Measurements from ENCODE around the gene GPR150.
"Not testable (repeated sequence)": the region's sequence is repeated elsewhere in the genome, so short reads cannot be mapped to it uniquely, and the experiment has no call there.

The GPR150 gene

DNA sequence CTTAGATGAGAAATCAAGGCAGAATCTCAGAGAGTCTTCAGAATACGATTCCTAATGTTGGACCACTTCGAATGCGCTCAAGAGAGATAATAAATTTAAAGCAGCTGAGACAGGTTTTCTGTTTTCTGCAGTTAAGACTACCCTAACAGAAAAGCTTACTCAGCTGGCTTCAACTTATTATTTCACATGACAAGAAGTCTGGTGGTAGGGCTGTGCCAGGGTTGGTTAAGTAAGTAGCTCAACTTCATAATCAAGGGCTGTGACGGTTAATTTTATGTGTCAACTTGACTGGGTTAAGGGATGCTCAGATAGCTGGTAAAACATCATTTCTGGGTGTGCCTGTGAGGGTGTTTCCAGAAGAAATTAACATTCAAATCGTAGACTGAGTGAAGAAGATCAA, 3.8 kb downstream of the GPR150 start:
- DNase-seq (ENCODE audit: low read depth) = no peak

DNA sequence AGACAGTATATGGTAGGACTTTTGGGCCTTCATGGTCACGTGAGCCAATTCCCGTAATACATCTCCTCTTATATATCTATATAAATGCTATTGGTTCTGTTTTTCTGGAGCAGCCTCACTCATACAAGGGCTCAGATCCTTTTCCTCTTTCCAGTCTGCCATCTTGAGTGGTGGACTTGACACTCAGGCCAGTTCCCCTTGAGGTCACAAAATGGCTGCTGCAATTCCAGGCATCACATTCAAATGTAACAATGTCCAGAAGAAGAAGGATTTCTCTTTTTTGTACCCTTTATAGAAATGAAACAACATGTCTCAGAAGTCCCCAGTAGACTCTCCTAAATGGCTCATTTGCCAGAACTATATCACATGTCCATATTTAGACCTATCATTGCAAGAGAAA, 4.5 kb downstream of the GPR150 start:
- DNase-seq (ENCODE audit: low read depth) = no peak

DNA sequence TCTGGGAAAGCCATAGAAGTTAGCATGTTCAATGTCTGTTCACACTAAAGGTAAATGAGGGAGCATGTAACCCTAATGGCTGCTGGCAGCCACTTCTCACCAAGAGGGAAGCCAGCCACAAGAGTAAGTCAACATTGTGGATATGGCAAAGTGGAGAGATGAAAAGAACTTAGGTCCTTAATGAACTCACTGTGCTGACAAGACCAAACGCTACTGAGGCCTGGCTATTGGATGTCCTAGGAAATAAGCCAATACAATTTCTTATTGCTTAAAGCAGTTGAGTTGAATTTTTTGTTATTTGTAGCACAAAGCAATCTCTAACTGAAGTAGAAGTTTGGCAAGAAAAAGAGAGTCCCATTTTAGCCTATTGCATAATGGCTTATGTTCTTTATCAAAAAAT, 6.8 kb downstream of the GPR150 start:
- no peak for DNase-seq (ENCODE audit: low read depth)

DNA sequence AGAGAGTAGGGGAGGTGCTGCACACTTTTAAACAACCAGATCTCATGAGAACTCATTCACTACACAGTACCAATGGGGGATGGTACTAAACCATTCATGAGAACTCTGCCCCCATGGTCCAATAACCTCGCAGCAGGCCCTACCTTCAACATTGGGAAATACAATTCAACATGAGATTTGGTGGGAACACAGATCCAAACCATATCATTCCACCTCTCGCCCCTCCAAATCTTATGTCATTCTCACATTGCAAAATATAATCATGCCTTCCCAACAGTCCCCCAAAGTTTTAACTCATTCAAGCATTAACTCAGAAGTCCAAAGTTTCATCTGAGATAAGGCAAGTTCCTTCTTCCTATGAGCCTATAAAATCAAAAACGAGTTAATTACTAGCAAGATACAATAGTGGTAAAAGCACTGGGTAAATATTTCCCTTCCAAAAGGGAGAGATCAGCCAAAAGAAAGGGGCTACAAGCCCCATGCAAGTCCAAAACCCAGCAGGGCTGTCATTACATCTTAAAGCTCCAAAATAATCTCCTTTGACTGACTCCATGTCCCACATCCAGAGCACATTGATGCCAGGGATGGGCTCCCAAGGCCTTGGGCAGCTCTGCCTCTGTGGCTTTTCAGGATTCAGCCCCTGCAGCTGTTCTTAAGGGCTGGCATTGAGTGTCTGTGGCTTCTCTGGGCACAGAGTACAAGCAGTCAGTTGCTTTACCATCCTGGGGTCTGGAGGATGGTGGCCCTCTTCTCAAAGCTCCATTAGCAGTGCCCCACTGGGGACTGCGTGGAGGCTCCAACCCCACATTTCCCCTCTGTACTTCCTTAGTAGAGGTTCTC, 8.3 kb downstream of the GPR150 start:
- no peak for DNase-seq (ENCODE audit: low read depth)

DNA sequence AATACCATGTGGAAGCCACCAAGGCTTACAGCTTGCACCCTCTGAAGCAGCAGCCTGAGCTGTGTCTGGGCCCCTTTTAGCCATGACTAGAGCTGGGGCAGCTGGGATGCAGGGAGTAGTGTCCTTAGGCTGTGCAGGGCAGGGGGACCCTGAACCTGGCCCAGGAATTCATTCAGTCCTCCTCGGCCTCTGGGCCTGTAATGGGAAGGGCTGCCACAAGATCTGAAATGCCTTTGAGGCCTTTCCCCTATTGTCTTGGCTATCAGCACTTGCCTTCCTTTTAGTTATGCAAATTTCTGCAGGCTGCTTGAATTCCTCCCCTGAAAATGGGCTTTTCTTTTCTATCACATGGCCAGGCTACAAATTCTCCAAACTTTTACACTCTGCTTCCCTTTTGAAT, 9.0 kb downstream of the GPR150 start:
- no peak for DNase-seq (ENCODE audit: low read depth)

DNA sequence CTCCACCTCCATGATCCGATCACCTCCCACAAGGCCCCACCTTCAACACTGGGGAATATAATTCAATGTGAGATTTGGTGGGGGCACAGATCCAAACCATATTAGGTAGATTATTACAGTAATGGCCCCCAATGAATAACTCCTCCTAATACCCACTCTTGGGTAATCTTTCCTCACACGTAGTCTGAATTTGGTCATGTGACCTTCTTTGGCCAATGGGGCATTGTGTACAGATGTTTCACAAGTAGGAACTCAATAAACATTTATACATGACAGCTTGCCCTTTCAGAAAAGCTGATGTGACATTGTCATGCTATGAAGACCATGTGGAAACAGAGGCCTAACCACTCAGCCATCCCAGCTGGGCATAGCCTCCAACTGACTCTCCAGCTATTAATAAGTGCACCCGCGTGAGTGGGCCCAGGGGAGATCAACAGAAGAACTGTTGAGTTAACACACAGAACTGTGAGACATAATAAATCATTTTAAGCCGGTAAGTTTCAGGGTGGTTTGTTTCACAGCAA, 10.6 kb downstream of the GPR150 start:
- DNase-seq (ENCODE audit: low read depth) = no peak

DNA sequence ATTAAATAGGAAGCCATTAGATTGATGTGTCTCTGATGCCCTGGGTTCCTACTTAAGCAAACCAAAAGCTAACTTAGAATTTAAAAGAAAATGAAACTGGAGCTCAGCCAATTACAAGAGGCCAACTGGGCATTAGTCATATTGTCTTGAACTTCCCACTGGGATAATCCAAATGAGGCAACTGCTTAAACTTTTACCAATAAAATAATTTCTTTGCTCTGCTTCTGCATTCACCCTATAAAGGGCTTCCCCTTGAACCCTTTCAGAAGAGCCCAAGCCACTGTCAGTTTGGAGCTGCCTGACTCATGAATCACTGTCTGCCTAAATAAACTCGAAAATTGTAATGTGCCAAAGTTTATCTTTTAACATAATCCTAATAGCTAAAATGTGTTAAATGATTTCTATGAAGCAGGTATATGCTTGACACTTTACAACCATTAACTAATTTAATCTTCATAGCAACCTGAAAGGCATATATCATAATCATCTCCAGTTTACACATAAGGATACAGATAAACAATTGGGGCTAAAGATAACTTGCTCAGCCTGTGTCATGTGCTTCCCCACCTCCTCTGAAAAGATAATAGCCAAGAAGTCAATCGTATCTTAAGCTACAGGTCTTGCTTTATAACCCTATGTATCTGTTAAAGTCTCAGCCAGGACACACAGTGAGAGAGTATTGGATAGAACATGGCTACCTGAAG, 11.5 kb downstream of the GPR150 start:
- DNase-seq (ENCODE audit: low read depth) = peak; percentile 83

DNA sequence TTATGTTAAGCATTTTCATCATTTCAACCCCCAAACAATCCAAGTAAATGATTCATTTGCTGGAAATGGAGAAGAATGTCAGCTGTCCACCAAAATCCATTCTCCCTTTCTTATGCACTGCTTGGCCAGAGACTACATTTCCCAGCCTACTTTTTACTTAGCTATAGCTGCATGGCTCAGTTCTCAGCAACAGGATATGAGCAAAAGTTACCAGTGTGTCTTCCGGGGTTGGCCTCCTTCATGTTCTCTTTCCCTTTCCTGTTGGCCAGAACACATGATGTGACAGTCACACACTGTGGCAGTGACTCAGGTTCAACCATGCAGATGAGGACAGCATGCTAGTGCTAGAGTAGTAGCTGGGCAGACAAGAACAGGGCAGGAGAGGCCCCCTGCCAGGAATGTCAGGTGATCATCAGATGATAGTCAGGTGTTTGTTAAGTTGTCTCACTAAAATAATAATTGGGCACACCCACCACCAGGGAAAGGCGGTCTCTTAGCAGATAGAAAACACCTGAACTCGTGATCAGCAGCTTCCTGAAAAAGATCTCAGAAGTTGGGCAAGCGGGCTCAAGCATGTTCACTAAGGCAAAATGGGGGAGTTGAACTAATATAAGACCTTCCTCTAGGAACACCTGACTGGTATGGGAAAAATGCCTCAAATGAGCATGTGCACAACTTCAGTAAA, 12.2 kb downstream of the GPR150 start:
- DNase-seq (ENCODE audit: low read depth) = peak; percentile 41

DNA sequence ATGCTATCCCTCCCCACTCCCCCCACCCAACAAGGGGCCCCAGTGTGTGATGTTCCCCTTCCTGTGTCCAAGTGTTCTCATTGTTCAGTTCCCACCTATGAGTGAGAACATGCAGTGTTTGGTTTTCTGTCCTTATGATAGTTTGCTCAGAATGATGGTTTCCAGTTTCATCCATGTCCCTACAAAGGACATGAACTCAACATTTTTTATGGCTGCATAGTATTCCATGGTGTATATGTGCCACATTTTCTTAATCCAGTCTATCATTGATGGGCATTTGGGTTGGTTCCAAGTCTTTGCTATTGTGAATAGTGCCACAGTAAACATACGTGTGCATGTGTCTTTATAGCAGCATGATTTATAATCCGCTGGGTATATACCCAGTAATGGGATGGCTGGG, 13.1 kb downstream of the GPR150 start:
- not testable (repeated sequence) for DNase-seq (ENCODE audit: low read depth)

DNA sequence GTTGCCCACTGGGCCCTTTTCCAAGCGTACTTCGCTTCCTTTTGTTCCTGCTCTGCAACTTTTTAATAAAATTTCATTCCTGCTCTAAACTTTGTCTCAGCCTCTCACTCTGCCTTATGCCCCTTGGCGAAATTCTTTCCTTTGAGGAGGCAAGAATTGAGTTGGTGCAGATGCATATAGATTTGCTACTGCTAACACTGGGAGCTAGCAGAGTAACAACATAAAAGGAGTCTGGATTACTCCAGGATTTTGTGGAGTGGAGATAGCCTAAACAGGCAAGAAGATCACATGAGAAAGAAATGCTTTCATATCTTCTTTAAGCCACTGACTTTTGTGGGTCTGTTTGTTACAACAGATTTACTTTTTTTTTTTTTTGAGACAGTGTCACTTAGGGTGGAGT, 13.8 kb downstream of the GPR150 start:
- DNase-seq (ENCODE audit: low read depth) = no peak

DNA sequence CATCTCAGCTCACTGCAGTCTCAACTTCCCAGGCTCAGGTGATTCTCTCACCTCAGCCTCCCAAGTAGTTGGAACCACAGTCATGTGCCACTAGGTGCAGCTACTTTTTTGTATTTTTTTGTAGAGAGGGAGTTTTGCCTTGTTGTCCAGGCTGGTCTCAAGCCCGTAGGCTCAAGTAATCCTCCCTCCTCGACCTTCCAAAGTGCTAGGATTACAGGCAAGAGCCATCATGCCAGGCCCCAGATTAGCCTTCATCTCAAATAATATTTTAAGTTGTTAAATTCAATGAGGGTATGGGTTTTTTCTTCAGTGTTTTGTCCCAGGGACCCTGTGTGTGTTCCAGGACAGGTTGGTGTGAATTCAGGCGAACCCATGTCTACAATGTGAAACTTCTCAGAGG, 14.2 kb downstream of the GPR150 start:
- no peak for DNase-seq (ENCODE audit: low read depth)

DNA sequence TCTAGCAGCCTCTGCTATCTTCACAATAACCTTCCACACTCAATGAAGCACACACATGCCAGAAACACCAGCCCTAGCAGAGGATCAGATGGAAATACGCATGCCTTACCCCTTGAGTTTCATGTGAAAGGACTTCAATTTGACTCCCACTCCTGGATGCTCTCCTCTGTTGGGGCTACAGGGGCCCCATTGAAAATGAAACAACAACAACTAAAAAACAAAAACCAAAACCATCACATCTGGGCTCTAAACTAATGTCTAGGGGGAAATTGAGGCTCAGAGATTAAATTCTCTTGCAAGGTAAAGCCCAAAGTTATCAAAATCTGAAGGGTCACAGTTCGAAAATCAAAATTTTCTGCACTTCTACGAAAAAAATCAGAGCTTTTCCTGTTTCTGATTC, 18.7 kb downstream of the GPR150 start:
- no peak for DNase-seq (ENCODE audit: low read depth)

DNA sequence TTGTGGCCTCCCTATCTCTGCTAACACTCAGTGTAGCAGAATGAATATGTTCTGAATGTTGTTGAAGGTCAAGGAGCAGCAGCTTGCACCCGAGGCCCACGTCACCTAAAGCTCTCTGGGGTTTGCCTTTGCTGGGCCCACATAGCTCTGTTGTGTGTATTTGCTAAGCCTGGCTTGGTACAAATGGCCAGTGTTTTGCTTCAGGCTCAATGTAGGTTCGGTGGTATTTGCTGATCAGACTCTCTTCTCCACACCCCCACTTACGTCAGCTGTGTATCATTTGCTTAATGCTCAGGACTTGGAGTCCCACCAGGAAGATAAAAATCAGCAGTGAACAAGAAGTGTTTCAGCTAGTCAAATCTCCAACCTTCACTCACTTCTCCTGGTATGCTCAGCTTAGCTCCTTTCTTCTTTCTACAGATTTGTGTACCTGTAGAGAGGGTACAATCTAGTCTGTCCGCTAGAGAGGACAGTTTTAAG, 21.9 kb downstream of the GPR150 start:
- DNase-seq (ENCODE audit: low read depth) = peak; percentile 99

DNA sequence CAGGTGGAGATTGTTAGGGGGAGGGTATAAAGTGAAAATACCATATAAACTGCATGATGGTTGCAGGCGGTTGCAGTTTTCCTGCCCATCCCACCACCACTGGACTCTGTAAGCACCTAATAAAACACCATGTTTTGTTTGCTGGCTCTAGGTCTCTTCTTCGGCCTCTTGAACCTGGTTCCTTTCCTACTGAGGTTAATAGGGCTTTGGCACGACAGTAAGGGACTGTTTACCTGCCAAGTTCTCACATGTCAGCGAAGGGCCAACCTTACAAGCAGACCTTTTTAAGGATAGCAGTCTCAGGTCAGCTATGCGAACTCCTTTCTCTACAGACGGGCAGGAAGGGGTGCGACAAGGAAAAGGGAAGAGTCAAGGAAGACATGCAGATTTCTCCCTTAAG, 23.3 kb downstream of the GPR150 start:
- no peak for DNase-seq (ENCODE audit: low read depth)

DNA sequence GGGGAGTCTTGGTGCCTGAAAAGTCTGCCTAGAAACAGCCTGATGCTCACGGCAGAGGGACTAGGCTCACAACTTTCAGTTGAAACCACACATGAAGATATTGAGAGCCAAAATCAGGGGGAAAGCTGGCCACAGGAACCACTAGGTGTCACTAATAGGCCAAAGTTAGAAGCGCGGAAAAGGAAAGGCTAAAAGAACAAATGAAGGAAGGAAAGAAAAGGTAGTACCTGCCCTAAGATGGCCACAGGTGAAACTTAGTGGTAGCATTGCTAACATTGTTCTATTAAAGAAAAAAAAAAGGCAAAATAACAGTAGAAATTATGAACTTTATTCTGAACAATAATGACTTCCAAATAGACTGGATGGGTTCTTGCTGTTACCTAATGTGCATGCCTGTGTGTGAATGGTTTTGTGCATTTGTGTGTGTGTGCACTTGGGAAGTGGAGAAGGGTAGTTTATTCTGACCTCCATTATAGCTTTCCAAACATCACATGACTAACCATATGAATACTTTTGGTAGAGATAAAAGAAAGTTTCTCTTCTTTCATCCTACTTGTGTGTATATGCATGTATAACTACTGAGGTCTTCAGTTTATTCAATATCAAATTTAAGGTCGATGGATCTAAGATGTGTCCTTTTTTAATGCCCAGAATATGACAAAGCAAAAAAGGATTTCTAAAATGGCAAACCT, 24.6 kb downstream of the GPR150 start:
- peak; percentile 64 for DNase-seq (ENCODE audit: low read depth)

DNA sequence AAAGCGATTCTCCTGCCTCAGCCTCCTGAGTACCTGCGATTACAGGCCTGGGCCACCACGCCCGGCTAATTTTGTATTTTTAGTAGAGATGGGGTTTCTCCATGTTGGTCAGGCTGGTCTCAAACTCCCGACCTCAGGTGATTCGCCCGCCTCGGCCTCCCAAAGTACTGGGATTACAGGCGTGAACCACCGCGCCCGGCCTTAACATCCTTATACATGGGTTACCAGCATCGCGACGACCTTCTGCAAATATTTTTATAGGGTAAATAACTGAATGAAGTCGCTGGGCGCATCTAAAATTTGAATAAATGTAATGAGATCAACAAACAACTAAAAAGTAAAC, 26.3 kb downstream of the GPR150 start:
- not testable (repeated sequence) for DNase-seq (ENCODE audit: low read depth)

DNA sequence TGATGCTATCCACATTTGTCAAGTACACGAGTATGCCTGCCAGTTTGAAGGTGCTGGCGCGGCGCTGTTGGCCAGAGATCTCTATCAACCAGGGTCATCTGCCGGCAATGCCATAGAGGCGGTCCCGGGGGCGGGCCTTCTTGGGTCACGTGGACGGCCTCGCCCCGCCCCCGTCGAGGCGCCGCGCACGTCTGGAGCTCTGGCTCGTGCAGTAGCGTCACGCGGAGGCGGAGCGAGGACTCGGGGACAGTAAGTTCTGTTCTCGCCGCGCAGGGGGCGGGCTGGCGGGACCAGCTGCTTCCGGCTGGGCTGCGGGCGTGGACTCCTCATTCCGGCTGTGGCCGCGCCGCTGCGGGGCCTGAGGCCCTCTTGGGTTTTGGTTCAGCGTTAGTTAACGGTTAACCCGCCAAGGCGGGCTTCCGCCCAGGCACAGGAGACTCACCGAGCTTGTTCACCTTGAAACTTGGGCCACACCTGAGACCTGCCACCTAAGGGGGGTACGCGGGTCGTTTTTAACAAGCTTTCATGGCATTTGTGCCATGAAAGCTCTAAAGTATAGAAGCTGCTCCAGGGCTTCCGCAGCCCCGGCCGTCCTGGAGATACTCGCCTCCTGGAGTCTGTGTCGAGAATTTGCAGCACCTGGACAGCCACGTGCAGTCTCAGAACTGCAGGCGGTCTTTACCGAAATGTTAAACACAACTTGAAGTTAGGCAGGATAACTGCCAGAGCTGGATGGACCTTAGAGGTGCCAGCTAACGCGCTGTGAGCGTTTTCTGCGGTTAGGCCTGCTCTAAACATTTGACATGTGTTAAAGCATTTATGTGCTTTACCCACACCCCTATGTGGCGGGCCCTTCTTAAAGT, 26.9 kb downstream of the GPR150 start, which contains the start of gene RFESD:
TSS of gene RFESD (plus strand) at position 209 of the 863 bp plus-strand sequence. CDS start 5,495 bp downstream, outside the sequence.
- DNase-seq (ENCODE audit: low read depth) = peak; percentile 93

DNA sequence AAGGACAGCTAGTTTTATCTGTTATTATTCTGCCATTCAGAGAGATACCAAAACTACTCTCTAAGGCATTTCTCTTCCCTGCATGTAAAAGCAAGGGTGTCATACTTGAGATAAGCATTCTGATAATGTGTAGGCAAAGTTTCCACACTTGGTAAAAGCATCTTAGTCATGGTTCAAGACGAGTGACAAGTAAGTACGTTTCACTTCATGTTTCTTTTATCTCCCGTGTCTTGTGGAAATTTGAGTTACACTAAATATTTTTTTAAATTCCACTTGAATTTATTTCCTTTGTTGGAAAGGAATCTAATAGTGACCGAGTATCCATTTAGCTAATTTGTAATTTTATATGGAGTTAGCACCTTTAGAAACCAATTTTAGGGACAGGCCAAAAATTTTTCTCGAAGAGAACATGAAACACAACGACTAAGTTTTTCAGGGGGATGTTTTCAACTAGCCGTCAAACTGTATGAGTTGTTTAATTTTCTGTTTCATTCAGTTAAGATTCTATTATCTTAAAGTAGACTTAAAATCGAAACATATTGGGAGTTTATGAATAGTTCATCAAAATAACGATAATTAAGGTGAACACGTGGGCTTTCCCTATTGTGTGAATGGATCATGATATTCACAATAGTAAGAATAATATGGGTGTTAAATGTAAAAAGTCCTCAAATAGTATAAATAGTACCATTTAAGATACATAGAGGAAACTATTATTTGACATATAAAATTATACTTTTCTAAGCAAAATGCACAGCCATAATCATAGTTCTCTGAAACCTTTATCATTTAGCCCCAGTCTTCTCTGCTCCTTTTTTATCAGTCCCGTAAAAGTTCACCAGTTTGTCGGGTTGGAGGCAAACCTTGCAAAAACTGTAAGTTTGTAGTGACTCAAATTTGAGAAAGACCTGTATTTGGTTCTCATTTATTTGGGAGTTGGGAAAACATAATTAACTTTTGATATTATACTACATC, 28.3 kb downstream of the GPR150 start:
- peak; percentile 76 for DNase-seq (ENCODE audit: low read depth)

DNA sequence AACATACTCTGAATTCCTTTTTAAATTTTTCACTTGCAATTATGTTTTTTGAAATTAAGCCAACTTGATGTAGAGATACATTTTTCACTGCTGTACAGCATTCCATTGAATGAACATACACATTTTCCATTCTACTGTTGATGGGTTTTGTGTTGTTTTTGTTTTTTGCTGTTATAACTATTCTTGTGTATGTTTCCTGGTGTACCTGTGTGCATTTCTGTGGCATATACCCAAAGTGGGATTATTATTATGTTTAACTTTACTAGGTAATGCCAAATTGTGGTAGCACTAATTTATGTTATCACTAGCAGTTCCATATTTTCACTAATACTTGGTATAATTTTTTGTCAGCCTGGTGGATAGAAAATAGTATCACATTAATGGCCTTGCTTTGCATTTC, 29.4 kb downstream of the GPR150 start:
- no peak for DNase-seq (ENCODE audit: low read depth)
